H1 (cell line): ENCODE measurements around the gene ISOC2. TPM values are rescaled to one million over a fixed set of nuclear protein-coding genes. Genes with fewer than 3 reads are reported as not detected.

Experiments used
- CTCF ChIA-PET: fragments of 300-600 bp; sonication (Branson Sonifier 250); formaldehyde crosslinking; loops from one replicate; lab custom pipeline; 2021; ENCODE audit not compliant: partially characterized antibody; lab: Charles Lee
- POLR2A ChIA-PET: fragments of 300-600 bp; sonication (Branson Sonifier 250); formaldehyde crosslinking; loops from one replicate; lab custom pipeline; 2021; ENCODE audit warnings: inconsistent platforms; ENCODE audit not compliant: partially characterized antibody; lab: Charles Lee
- DNase-seq, 2 experiments: peaks; one replicate each; pipeline versions ENCODE4 v3.0.0 to v3.0.0-alpha.2; 2010 to 2022; ENCODE audit warnings: low spot score in 2 of 2, low read depth in 1 of 2, mixed read lengths in 1 of 2
- FAIRE-seq: peaks from 2 replicates; lab custom pipeline; 2011; peaks lifted over from hg19 to GRCh38; lab: Jason Lieb, UNC
- H2AFZ ChIP-seq: 2 replicates; pipeline ENCODE4 v1.8.1; 2012; ENCODE audit warnings: low read length, inconsistent platforms
- H2AK5ac ChIP-seq: 2 replicates; pipeline ENCODE4 v1.6.1; 2013; ENCODE audit warnings: low read depth, low read length
- H2BK120ac ChIP-seq: replicated peaks from 2 replicates; pipeline ENCODE3; 2013; ENCODE audit warnings: low read depth, low read length, inconsistent platforms
- H2BK12ac ChIP-seq: 2 replicates; pipeline ENCODE4 v1.6.1; 2013; ENCODE audit warnings: low read depth, low read length
- H2BK15ac ChIP-seq: 2 replicates; pipeline ENCODE4 v1.6.1; 2013; ENCODE audit warnings: low read length
- H2BK20ac ChIP-seq: 2 replicates; pipeline ENCODE4 v1.6.1; 2013; ENCODE audit warnings: low read length
- H2BK5ac ChIP-seq: 2 replicates; pipeline ENCODE4 v1.6.1; 2013; ENCODE audit warnings: low read depth, low read length
- H3K14ac ChIP-seq: 2 replicates; pipeline ENCODE4 v1.6.1; 2013; ENCODE audit warnings: inconsistent platforms; ENCODE audit not compliant: insufficient read length
- H3K18ac ChIP-seq: 2 replicates; pipeline ENCODE4 v1.6.1; 2013; ENCODE audit warnings: low read length; ENCODE audit errors: extremely low read depth
- H3K23ac ChIP-seq: 2 replicates; pipeline ENCODE4 v1.6.1; 2013; ENCODE audit warnings: inconsistent platforms; ENCODE audit not compliant: insufficient read length
- H3K23me2 ChIP-seq: 2 replicates; pipeline ENCODE4 v1.6.1; 2013; ENCODE audit warnings: low read depth, low read length
- H3K27ac ChIP-seq: 2 replicates; pipeline ENCODE4 v1.6.1; 2011; ENCODE audit warnings: low read depth, low read length, inconsistent platforms
- H3K27me3 ChIP-seq, 4 experiments: replicated peaks in 1 of 4; 1 replicate in 1 of 4; 2 replicates in 3 of 4; pipeline versions ENCODE4 v1.6.1 to v1.8.1; 2011 to 2013; ENCODE audit warnings: low read length in 3 of 4, mild to moderate bottlenecking in 3 of 4, inconsistent platforms in 2 of 4, mixed read lengths in 2 of 4, moderate library complexity in 1 of 4; ENCODE audit not compliant: control insufficient read depth in 3 of 4, insufficient read depth in 3 of 4; ENCODE audit errors: extremely low read depth in 1 of 4
- H3K36me3 ChIP-seq, 4 experiments: 2 replicates each; pipeline versions ENCODE4 v1.6.1 to v1.8.1; 2011 to 2013; ENCODE audit warnings: mild to moderate bottlenecking in 4 of 4, low read length in 3 of 4, moderate library complexity in 2 of 4, control low read depth in 1 of 4, inconsistent platforms in 1 of 4; ENCODE audit not compliant: insufficient read depth in 4 of 4, control insufficient read depth in 2 of 4
- H3K4ac ChIP-seq: replicated peaks from 2 replicates; pipeline ENCODE3; 2013; ENCODE audit warnings: low read length, low read depth, mixed read lengths, inconsistent platforms; ENCODE audit not compliant: insufficient read length
- H3K4me1 ChIP-seq, 4 experiments: replicated peaks in 1 of 4; 1 replicate in 1 of 4; 2 replicates in 3 of 4; pipeline versions ENCODE4 v1.6.1 to v1.8.1; 2011 to 2013; ENCODE audit warnings: low read length in 3 of 4, inconsistent platforms in 2 of 4, mixed read lengths in 1 of 4; ENCODE audit not compliant: insufficient read depth in 4 of 4, control insufficient read depth in 3 of 4
- H3K4me2 ChIP-seq, 2 experiments: 2 replicates each; pipeline versions ENCODE4 v1.6.1 to v1.8.1; 2011 to 2013; ENCODE audit warnings: low read depth in 2 of 2, low read length in 2 of 2, control low read depth in 1 of 2, inconsistent platforms in 1 of 2, mild to moderate bottlenecking in 1 of 2; ENCODE audit not compliant: insufficient read depth in 1 of 2
- H3K4me3 ChIP-seq, 4 experiments: fragments of 200-600, 300-600 bp in 1 of 4; sonication (generic), shearing (Covaris generic), sonication (Bioruptor Twin) in 1 of 4; 2 replicates each; pipeline versions ENCODE4 v1.5.1 to v1.8.1; 2011 to 2016; ENCODE audit warnings: low read length in 4 of 4, low read depth in 3 of 4, control low read depth in 2 of 4, inconsistent platforms in 2 of 4, mild to moderate bottlenecking in 2 of 4, mixed read lengths in 1 of 4, moderate library complexity in 1 of 4; ENCODE audit not compliant: insufficient read depth in 2 of 4; ENCODE audit errors: extremely low read depth in 1 of 4
- H3K56ac ChIP-seq: replicated peaks from 2 replicates; pipeline ENCODE3; 2013; ENCODE audit warnings: low read depth, mild to moderate bottlenecking, mixed read lengths, low read length, inconsistent platforms; ENCODE audit not compliant: insufficient read length
- H3K79me1 ChIP-seq: 2 replicates; pipeline ENCODE4 v1.6.1; 2013; ENCODE audit warnings: low read depth, low read length, control low read depth
- H3K79me2 ChIP-seq, 2 experiments: 2 replicates each; pipeline versions ENCODE4 v1.6.1 to v1.8.1; 2012 to 2013; ENCODE audit warnings: low read length in 2 of 2, mild to moderate bottlenecking in 2 of 2, inconsistent platforms in 1 of 2; ENCODE audit not compliant: insufficient read depth in 2 of 2, control insufficient read depth in 1 of 2
- H3K9ac ChIP-seq, 4 experiments: replicated peaks in 1 of 4; 1 replicate in 1 of 4; 2 replicates in 3 of 4; pipeline versions ENCODE4 v1.6.1 to v1.8.1; 2011 to 2013; ENCODE audit warnings: low read depth in 3 of 4, low read length in 3 of 4, control low read depth in 2 of 4, mild to moderate bottlenecking in 2 of 4, moderate library complexity in 2 of 4, inconsistent platforms in 1 of 4; ENCODE audit errors: extremely low read depth in 1 of 4
- H3K9me3 ChIP-seq, 2 experiments: 2 replicates each; pipeline versions ENCODE4 v1.6.1 to v1.8.1; 2012 to 2013; ENCODE audit warnings: mild to moderate bottlenecking in 2 of 2, moderate library complexity in 2 of 2, control low read depth in 1 of 2, inconsistent platforms in 1 of 2, low read depth in 1 of 2, low read length in 1 of 2, mixed read lengths in 1 of 2; ENCODE audit not compliant: insufficient read depth in 2 of 2
- H4K20me1 ChIP-seq, 2 experiments: replicated peaks in 1 of 2; 2 replicates each; pipeline versions ENCODE3 to v1.8.1; 2011 to 2013; ENCODE audit warnings: inconsistent platforms in 2 of 2, low read length in 2 of 2, mild to moderate bottlenecking in 1 of 2; ENCODE audit not compliant: insufficient read depth in 2 of 2, control insufficient read depth in 1 of 2
- H4K5ac ChIP-seq: 2 replicates; pipeline ENCODE4 v1.6.1; 2013; ENCODE audit warnings: low read length, low read depth, mixed read lengths, inconsistent platforms; ENCODE audit not compliant: insufficient read length
- H4K8ac ChIP-seq: 2 replicates; pipeline ENCODE4 v1.8.0; 2013; ENCODE audit warnings: mild to moderate bottlenecking, moderate library complexity, low read length, inconsistent platforms; ENCODE audit not compliant: insufficient read depth; ENCODE audit errors: extremely low read depth
- H4K91ac ChIP-seq: replicated peaks from 2 replicates; pipeline ENCODE3; 2013; ENCODE audit warnings: low read length, mixed read lengths, inconsistent platforms; ENCODE audit not compliant: insufficient read length
- CTBP2 ChIP-seq: IDR thresholded peaks from 2 replicates; pipeline ENCODE4 v1.7.0; 2011; ENCODE audit warnings: borderline replicate concordance, mild to moderate bottlenecking, moderate library complexity, mixed read lengths, low read length; ENCODE audit not compliant: insufficient read depth, insufficient read length
- HDAC2 ChIP-seq, 2 experiments: fragments of 300-600 bp in 1 of 2; sonication (generic) in 1 of 2; IDR thresholded peaks; 2 replicates each; pipeline ENCODE4 v1.6.1; 2011 to 2012; ENCODE audit warnings: low read depth in 2 of 2, low read length in 2 of 2, mild to moderate bottlenecking in 2 of 2, moderate library complexity in 2 of 2, borderline replicate concordance in 1 of 2, inconsistent platforms in 1 of 2
- MAFK ChIP-seq: IDR thresholded peaks from 2 replicates; pipeline ENCODE4 v1.6.1; 2012; ENCODE audit warnings: low read depth, mild to moderate bottlenecking, improper control_type of control experiment, low read length
- RFX5 ChIP-seq: IDR thresholded peaks from 2 replicates; pipeline ENCODE4 v1.6.1; 2011; ENCODE audit warnings: low read depth, low read length, improper control_type of control experiment, borderline replicate concordance
- SIRT6 ChIP-seq: IDR thresholded peaks from one replicate; pipeline ENCODE4 v1.7.1; 2012; ENCODE audit warnings: low read length, inconsistent platforms
- WGBS, 2 experiments: shearing (Covaris generic) in 1 of 2; methylation state at CpG; one replicate each; pipeline versions ENCODE4 v1.1.6 to v1.1.7; 2013 to 2015; ENCODE audit warnings: low lambda C conversion rate in 2 of 2, mixed read lengths in 2 of 2, inconsistent platforms in 1 of 2, low coverage in 1 of 2, missing lambda C conversion rate in 1 of 2; ENCODE audit not compliant: insufficient replicate concordance in 2 of 2, insufficient coverage in 1 of 2, insufficient read length in 1 of 2; ENCODE audit errors: extremely low coverage in 1 of 2, missing lambda C conversion rate in 1 of 2; 5-methylcytosine and 5-hydroxymethylcytosine counted together
- polyA plus RNA-seq, 7 experiments: library from polyadenylated mRNA; depleted of rRNA in 3 of 7; stranded (reverse) in 5 of 7; unstranded in 2 of 7; fragments of >200 nt in 5 of 7; fragments of 200-250 nt in 2 of 7; gene quantifications; 1 replicate in 5 of 7; 2 replicates in 1 of 7; 4 replicates in 1 of 7; pipeline versions ENCODE4 v1.2.1 to v1.2.3, GENCODE V29; 2011 to 2013; ENCODE audit warnings: missing spikeins in 2 of 7, mixed read lengths in 2 of 7
- total RNA-seq: library from RNA; stranded (reverse); fragmentation: NEBNext Ultra II Directional; extraction: Animal tissue kit (Norgen Biotek cat#: 25700); gene quantifications from 2 replicates; pipeline ENCODE4 v1.2.1, GENCODE V29; 2021

ISOC2 gene
- total and polyA plus RNA-seq, 2 of the 8 experiments (the other 6 are each of a cell fraction or from before 2014, with no cell fraction given) = 96.9 to 152 TPM

- no peak overlapping the region for H2BK5ac ChIP-seq
- WGBS, 2 experiments = 48% methylated on average over 13 of the region's 13 CpGs; no CpG with 5 or more reads in 1 of the 2 experiments
- no peak overlapping the region for H2BK20ac ChIP-seq
- H3K4me3 ChIP-seq = peak overlapping the region in 1 of 4 experiments; percentile 43; a peak in 1 of 8 replicates
- H3K27me3 ChIP-seq = peaks cover 11 to 23% (median 17%) of the 10 kb centered on the region in 4 experiments
- H3K56ac ChIP-seq = no peak overlapping the region
- CTCF ChIA-PET = interaction anchor here (0.7 to 2.7 kb wide), 42 partner anchors 9 to 330 kb away, joined by 3 to 31 read pairs (median 5); partner anchors contain the start of genes ISOC2, NAT14, SBK3 and ZNF628
- H2AK5ac ChIP-seq = no peak overlapping the region
- H3K27ac ChIP-seq = no peak overlapping the region
- no peak overlapping the region for H4K8ac ChIP-seq
- peaks cover 0 to 3% (median 0%) of the 10 kb centered on the region in 4 experiments; a peak in 1 of 8 replicates for H3K36me3 ChIP-seq
- no peak overlapping the region for H4K5ac ChIP-seq
- H4K20me1 ChIP-seq = no peaks in the 10 kb centered on the region
- no peak for DNase-seq
- POLR2A ChIA-PET = interaction anchor here (0.6 to 2.6 kb wide), 6 partner anchors 19 to 97 kb away, joined by 3 to 15 read pairs (median 4); partner anchors contain the start of genes FIZ1, NAT14 and UBE2S
- H2BK15ac ChIP-seq = no peak overlapping the region
- no peak overlapping the region for H3K23ac ChIP-seq
- no peak overlapping the region for H4K91ac ChIP-seq
- no peak overlapping the region for H3K18ac ChIP-seq
- H2BK12ac ChIP-seq = no peak overlapping the region
- no peak overlapping the region for H3K4ac ChIP-seq
- no peak for FAIRE-seq
- H3K4me2 ChIP-seq = 0 out of 4 replicates have a peak overlapping the region, but pooled peaks of 1 of the 2 experiments have one; percentile 55
- no peak overlapping the region for H2BK120ac ChIP-seq
- H2AFZ ChIP-seq = no peak overlapping the region
- H3K14ac ChIP-seq = no peak overlapping the region
- no peak overlapping the region for H3K9ac ChIP-seq
- no peaks in the 10 kb centered on the region for H3K79me1 ChIP-seq
- no peaks in the 10 kb centered on the region for H3K4me1 ChIP-seq
- no peak for TF ChIP-seq RFX5
- no peak for TF ChIP-seq CTBP2
- TF ChIP-seq HDAC2 (IDR thresholded peaks at IDR 0.05; ENCODE audit: borderline replicate concordance in 1 of 2, low read depth in 2 of 2, low read length in 2 of 2) = no peak
- no peak for TF ChIP-seq SIRT6
- no peak for TF ChIP-seq MAFK
- TF ChIP-seq, all 59 proteins: peak for 0
- Histone ChIP-seq H3K23me2 (no peaks in the 10 kb centered on the region), H3K79me2 (no peaks in the 10 kb centered on the region), H3K9me3 (peaks cover 8 to 9% of the 10 kb centered on the region in 2 experiments; a peak in 3 of 4 replicates)
Observed at GRCh38 chr19:55504252-55504603, 42.8 kb upstream of the ISOC2 start.
